NOMO-1 treated with dmso at 0.1 percent for 144 hours (cell line): ENCODE data around the gene VHLL.

Experiments
- DNase-seq: peaks from one replicate; lab custom pipeline; 2025; ENCODE audit not compliant: unreplicated experiment; lab: John Stamatoyannopoulos, UW

Gene VHLL

DNA sequence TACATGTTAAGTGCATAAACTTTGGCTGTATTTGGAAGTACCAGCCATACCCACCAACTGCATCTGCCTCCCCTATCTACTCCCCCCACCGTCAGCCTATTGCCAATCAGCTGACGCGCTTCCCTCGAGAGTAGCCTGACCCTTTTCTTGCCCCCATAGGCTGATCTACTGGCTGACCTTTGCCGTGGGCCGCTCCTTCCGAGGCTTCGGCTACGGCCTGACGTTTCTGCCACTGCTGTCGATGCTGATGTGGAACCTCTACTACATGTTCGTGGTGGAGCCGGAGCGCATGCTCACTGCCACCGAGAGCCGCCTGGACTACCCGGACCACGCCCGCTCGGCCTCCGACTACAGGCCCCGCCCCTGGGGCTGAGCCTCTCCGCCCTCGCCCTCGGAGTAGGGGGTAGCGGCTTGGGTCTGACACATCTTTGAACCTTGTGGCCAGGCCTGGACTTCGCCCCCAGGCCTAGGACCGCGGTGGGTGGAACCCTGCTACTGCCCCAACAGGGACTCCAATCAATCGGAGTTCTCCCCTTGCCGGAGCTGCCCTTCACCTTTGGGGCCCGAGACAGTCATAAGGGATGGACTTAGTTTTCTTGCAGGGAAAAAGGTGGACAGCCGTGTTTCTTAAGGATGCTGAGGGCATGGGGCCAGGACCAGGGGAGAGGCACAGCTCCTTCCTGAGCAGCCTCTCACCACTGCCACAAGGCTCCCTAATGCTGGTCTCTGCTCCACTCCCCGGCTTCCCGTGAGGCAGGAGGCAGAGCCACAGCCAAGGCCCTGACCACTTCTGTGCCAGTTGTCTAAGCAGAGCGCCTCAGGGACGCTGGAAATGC is 7.7 kb downstream of the VHLL start:
- DNase-seq = no peak

DNA sequence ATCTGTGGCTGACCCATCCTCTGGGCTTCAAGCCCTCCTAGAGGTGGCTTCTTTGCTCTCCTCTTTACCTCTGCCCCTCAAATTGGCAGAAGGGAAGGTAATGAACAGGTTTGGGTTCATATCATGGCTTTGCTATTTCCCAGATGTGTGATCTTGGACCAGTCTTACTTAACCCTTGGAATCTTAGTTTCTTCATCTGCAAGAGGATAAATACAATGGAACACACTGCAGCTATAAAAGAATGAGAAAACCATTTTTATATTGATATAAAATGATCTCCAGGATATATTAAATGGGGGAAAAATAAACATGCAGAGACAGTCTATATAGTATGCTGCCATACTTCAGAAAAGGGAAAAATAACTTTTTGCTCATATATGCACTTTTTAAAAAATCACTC is 9.2 kb downstream of the VHLL start:
- no peak for DNase-seq

DNA sequence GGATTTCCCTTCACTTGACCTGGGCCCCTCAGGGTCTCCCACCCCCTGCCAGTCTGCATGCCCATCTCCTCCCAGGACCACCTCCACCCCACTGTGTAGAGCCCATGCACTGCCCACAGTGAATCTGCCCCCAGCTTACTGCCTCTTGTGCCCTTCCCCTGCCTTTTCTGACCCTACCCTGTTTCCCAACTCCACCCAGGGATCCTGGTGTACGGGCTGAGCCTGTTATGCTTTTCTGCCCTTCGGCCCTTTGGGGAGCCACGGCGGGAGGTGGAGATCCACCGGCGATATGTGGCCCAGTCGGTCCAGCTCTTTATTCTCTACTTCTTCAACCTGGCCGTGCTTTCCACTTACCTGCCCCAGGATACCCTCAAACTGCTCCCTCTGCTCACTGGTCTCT is 13.0 kb downstream of the VHLL start:
- DNase-seq = no peak

DNA sequence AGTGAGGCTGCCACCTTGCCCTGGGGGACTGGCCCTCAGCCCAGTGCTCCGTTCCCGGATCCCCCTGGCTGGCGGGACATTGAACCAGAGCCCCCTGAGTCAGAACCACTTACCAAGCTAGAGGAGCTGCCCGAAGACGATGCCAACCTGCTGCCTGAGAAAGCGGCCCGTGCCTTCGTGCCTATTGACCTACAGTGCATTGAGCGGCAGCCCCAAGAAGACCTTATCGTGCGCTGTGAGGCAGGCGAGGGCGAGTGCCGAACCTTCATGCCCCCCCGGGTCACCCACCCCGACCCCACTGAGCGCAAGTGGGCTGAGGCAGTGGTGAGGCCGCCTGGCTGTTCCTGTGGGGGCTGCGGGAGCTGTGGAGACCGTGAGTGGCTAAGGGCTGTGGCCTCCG is 13.7 kb downstream of the VHLL start:
- no peak for DNase-seq

GRCh38 chr1:156284757-156285156 is 14.3 kb downstream of the VHLL start:
- DNase-seq = no peak

DNA sequence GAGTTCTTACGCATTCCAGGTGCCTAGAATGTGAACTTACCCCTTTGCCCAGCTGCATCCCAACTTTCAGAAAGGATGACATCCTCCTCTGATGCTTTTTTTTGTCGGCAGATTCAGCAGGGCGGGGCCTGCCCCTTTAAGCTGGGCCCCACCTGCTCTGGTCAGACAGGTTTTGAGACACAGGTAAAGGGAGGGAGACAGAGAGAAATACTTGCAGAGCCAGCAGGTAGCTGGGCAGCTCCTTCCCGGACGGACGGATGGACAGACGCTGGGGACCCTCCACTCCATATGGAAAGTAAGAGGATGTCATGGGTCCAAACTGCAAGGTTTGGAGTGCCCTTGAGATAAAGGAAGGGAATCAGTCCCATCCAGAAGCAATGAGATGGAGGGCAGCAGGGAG is 15.0 kb downstream of the VHLL start, which contains the start of gene TMEM79:
TSS of gene TMEM79 (plus strand) at position 214 of the 400 bp plus-strand sequence. CDS start 902 bp downstream, outside the sequence.
- DNase-seq = no peak

GRCh38 chr1:156283521-156283920 is 15.6 kb downstream of the VHLL start:
- DNase-seq = no peak

GRCh38 chr1:156282479-156283222 is 16.5 kb downstream of the VHLL start, which contains the start of gene SMG5:
Gene SMG5, minus strand, starts transcription at chr1:156282825. Its CDS starts 145 bp downstream, at chr1:156282680.
- DNase-seq = peak; percentile 93

DNA sequence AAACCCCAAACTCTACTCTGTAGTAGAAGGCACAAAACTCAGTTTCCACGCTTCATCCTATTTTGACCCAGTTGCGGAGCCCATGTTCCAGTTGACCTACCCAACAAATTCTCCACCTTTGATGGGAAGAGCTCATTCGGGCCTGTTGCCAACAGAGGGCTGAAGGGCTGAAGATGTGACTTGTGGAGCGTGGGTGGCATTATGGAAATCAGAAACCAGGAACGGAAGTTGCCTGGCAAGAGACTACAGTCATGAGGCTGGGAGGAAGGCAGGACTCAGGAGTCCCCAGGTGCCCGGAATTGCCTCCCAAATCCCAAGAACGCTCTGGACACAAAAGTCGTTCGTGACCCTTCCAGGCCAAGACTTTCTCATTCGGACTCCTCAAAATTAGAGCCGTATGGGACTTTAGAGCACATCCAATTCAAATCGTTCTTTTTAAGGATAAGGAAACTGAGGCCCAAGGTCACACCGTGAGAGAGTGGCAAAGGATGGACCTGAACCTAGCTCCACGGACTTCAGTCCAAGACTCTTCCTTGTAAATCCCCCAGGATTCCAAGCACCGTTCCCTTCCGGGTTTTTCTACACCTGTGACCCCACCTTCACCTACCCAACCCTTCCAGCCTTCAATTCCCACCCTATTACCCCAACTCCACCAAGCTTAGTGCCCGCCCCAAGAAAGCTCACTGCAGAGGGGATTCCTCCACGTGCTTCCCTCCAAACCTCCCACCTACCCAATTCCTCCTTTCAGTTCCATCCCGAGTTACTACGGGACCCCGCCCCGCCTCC is 17.2 kb downstream of the VHLL start:
- DNase-seq = no peak

GRCh38 chr1:156281281-156281680 is 17.8 kb downstream of the VHLL start:
- DNase-seq = peak; percentile 31

DNA sequence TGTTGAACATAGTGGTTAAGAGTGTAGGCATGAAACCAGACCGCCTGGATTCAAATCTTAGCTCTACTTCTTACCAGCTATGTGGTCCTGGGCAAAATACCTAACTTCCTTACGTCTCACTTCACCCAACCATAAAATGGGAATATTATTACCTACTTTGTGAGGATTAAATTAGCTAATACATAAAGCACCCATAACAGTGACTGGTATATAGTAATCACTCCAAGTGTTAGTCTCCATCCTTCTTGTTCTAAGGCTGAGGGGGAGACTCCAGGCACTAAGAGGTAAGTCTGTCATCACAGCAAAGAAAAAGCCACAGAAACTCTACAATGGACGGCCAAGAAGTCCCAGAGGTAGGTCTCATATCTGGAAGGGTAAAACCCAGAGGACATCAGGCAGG is 19.3 kb downstream of the VHLL start:
- DNase-seq = no peak

DNA sequence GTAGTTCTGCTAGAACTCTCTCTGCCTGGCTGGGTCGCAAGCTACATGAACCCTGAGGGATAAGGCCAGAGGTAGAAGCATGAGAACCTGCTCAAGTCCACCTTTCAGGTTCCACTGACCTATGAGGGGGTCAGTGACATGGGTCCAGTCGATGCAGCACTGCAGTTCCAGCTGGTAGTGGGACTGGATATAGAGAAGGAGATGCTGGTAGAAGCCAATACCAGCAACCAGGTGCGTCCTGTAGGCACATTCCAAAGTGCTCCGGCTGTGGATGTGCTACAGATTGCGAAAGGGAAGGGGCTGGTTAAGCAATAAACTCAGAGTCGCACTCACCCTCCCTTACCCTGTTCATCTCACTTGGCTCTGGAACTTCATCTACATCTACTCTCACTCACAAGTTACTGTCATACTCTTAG is 22.1 kb downstream of the VHLL start:
- peak; percentile 44 for DNase-seq

GRCh38 chr1:156276532-156276931 is 22.6 kb downstream of the VHLL start:
- DNase-seq = peak; percentile 2

DNA sequence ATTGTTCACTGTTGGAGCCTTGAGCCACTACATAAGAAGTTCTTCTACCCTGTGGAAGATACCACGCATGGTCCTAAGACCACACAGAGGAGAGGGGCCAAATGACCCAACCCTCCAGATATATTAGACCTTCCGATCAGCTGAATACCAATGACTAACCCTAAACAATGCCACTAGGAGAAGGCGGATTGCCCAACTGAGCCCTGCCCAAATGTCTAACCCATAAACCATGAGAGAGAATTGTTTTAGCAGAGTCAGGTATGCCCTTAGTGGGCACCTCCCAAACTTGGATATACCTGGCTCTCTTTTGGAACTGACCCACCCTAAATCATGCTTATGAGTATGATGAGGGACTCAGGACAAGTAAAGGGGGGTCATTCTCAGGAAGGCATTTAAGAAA is 28.8 kb downstream of the VHLL start:
- no peak for DNase-seq

- DNase-seq = no peak
Measured at GRCh38 chr1:156268336-156268735, 30.8 kb downstream of the VHLL start.

- DNase-seq = no peak
Measured at GRCh38 chr1:156266051-156266450, 33.1 kb downstream of the VHLL start.

DNA sequence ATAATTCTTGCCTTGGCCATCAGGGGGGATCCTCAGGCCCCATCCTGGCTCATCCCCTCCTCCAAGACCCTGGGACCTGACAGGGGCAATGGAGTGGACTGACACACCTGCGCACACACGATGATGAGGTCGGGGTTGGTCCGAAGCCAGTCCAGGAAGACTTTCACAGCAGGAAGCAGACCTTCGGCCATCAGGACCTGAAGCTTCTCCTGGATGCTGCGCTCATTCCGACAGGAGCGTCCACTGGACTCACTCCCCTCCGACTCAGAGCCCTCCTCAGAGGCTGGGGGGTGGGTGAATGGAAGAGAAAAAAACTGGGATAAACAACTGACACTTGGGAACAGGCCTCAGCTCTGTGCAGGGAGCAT is 35.8 kb downstream of the VHLL start:
- DNase-seq = no peak

DNA sequence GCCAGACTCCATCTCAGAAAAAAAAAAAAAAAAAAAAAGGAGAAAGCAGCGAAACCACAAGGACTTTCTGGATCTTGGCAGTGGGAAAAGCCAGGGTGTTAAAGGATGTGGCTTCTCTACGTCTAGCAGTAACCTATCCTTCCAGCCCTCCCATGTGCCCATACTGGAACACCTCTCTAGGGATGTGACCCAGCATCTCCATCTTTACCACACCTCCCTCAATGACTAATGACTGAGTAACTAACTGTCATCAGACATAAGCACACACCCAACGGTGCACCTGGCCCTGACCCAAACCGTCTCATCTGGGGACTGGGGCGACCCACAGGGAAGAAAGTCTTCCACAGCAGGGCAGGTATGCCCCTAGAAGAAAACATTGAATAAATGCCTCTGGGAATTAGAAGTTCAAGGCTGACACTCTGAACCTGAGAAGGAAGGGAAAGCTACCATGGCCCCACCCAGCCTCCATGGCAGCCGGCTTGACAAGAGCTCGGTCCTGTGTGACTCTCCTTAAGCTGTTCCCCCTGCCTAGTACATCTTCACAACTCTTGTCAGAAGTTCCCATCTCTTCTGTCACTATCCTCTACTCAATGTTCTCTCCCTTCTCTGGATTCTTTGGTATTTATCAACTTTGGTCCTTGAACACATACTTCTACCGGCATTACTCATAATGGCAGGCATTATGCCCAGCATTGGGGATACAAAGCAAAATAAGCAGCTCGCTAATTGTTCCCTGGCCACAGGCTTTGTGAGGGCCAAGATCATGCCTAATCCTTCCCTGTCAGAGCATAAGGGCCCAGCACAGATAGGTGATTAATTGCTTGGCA is 36.4 kb downstream of the VHLL start:
- no peak for DNase-seq

DNA sequence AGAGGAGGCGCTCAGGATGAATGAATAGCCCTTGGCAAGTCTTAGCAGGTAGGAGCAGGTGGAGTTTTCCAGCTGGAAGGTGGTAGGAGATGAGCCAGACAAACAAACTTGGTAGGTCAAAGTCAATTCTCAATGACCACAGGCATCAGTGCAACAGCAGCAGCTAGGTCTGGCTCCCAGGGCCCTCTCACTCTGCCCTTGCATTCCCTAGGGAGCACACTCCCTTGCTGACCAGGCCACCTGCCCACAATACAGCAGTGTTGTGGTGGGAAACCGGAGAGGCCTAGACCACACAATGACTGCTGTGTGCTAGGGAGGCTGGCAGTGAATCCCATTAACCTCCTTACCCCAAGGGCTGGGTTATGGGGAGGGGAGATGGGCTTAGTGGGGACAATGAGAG is 38.2 kb downstream of the VHLL start:
- no peak for DNase-seq

DNA sequence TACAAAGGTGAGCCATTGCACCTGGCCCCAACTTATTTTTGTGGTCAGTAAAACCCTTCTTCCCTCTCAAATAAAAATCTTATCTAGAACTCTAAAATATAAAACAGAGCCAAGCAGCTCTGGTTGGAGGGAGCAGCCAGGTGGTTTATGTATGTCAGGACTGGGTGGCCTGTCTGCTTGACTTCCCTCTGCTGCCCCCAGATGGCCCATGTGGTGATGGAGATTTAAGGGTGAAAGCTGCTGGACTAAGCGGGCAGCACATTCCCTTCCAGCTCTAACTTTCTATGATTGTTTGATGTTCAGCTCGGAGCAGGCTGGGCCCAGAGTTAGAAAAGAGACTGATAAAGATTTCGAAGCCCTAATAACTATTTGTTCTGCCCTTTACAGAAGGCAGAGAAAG is 39.3 kb downstream of the VHLL start:
- DNase-seq = no peak

DNA sequence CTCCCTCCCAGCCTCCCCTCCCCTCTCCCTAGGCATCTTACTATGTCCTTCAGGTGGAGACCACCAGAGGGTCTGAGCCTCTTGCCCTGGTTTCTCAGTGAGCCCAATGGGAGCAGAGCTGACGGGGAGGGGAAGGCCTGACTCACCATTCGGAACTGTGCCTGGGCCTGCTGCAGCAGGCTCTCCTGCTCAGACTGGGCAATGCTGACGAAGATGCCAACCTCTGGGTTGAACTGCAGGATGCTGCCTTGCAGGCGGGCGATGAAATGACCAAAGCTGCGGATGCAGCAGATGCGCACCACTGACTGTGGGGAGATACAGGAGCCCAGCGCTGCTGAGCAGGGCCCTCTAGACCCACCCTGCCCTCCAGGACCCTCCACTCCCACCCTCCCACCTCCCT is 40.2 kb downstream of the VHLL start:
- no peak for DNase-seq
